Measurements from ENCODE around the gene PBRM1.

DNA sequence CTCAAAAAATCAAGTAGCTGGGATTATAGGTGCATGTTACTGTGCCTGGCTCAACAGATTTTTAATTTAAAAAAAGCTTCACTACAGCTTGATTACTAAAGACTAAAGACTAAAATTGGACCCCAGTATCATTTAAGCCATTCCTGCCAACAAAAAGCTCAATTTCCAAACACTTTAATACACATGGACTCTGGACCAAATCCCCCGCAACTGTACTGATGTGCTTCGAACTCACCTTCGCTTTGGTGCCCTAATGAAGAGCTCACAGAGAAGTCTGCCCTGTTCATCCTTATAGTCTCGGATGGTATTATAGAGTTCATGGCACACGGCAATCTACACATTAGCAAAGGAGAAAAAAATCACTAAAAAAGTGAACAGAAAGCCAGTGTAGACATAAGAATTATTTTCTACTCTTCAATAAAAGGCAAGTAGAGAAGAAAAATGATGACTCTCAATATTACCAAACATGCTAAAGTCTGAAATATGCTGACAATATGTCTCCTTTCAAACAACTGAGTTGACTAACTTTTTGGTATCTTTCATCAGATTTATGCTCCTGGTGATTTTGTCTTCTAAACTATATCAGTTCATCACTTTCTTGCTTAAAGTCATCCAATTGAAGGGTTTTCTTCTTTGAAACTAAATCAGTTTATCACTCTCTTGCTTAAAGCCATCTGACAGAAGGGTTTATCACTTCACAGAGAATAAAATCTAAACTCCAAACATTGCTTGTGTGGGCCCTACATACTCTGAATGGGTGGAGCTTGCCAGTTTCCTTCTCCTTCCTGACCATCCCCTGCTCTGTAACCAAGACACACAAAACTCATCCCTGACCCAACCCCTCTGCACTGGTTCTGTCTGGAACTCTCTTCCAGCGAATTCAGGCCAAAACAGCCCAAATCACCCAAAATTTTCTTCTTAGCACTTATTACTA lies 7.2 kb downstream of the PBRM1 start:
- TF ChIP-seq, protein P1, sequence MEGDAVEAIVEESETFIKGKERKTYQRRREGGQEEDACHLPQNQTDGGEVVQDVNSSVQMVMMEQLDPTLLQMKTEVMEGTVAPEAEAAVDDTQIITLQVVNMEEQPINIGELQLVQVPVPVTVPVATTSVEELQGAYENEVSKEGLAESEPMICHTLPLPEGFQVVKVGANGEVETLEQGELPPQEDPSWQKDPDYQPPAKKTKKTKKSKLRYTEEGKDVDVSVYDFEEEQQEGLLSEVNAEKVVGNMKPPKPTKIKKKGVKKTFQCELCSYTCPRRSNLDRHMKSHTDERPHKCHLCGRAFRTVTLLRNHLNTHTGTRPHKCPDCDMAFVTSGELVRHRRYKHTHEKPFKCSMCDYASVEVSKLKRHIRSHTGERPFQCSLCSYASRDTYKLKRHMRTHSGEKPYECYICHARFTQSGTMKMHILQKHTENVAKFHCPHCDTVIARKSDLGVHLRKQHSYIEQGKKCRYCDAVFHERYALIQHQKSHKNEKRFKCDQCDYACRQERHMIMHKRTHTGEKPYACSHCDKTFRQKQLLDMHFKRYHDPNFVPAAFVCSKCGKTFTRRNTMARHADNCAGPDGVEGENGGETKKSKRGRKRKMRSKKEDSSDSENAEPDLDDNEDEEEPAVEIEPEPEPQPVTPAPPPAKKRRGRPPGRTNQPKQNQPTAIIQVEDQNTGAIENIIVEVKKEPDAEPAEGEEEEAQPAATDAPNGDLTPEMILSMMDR (IDR thresholded peaks at IDR 0.05), result no peak
- no peak for TF ChIP-seq POLR2A (IDR thresholded peaks at IDR 0.05)
- TF ChIP-seq EP300 (IDR thresholded peaks at IDR 0.05), result no peak
- no peak for TF ChIP-seq POLR2AphosphoS5 (IDR thresholded peaks at IDR 0.05)

All from stomach (tissue), 4 donors.